Uterus (tissue), 2 donors: ENCODE results near the gene SIPA1L3.

Experiments used
- POLR2A ChIP-seq, 2 donors: fragments of 450-650 bp; IDR thresholded peaks; one replicate each; pipeline ENCODE4 v1.6.1; 2016; ENCODE audit warnings: antibody characterized with exemption in 2 of 2, mild to moderate bottlenecking in 1 of 2, moderate library complexity in 1 of 2
- TF ChIP-seq, protein P1 (sequence below), 4 experiments: fragments of 200-600 bp in 2 of 4; fragments of 450-650 bp in 2 of 4; sonication (generic) in 2 of 4; IDR thresholded peaks; one replicate each; pipeline ENCODE4 v1.5.1; 2016 to 2019; ENCODE audit warnings: antibody characterized with exemption in 4 of 4, mild to moderate bottlenecking in 2 of 4, moderate library complexity in 1 of 4

DNA sequence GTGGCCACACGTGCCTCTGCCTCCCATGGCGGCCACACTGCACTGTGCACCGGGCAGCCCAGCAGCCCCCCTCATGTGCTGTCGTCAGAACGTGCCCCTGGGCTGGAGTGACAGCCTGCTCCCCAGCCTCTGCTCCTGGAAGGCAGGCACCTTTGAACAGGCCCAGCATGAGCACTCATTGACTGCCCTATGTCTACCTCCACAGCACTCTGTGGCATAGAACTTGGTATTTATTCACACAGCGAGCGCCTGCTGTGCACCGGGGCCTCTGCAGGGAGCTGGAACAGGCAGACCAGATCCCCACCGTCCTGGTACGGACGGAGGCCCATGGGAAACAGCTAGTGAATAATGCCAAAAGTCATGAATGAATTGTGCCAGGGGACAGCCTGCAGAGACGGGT is 263.3 kb downstream of the SIPA1L3 start:
- TF ChIP-seq, protein P1, sequence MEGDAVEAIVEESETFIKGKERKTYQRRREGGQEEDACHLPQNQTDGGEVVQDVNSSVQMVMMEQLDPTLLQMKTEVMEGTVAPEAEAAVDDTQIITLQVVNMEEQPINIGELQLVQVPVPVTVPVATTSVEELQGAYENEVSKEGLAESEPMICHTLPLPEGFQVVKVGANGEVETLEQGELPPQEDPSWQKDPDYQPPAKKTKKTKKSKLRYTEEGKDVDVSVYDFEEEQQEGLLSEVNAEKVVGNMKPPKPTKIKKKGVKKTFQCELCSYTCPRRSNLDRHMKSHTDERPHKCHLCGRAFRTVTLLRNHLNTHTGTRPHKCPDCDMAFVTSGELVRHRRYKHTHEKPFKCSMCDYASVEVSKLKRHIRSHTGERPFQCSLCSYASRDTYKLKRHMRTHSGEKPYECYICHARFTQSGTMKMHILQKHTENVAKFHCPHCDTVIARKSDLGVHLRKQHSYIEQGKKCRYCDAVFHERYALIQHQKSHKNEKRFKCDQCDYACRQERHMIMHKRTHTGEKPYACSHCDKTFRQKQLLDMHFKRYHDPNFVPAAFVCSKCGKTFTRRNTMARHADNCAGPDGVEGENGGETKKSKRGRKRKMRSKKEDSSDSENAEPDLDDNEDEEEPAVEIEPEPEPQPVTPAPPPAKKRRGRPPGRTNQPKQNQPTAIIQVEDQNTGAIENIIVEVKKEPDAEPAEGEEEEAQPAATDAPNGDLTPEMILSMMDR (IDR thresholded peaks at IDR 0.05) = no peak
- TF ChIP-seq POLR2A (IDR thresholded peaks at IDR 0.05) = no peak
